Stimulated activated CD4-positive, alpha-beta T cell treated with anti-CD3 and anti-CD28 coated beads, Interleukin-4, amount 100 ng/mL, for 24 hours (primary cell): ENCODE results near the gene TNFAIP8L2.
A peak's percentile ranks its signal among the peaks of the same experiment; 100 is the strongest.

ENCODE experiments used
- DNase-seq: peaks from one replicate; pipeline ENCODE4 v3.0.0-alpha.2; 2020

TNFAIP8L2 gene

GRCh38 chr1:151156515-151156819 is at the start of gene TNFAIP8L2:
Gene TNFAIP8L2, plus strand, starts transcription at chr1:151156649. Its CDS starts 2,049 bp downstream, at chr1:151158698.
- peak; percentile 81 for DNase-seq

- DNase-seq = no peak
Observed at GRCh38 chr1:151106894-151107293, 49.6 kb upstream of the TNFAIP8L2 start.

- DNase-seq = no peak
Observed at GRCh38 chr1:151108331-151108730, 48.1 kb upstream of the TNFAIP8L2 start.

GRCh38 chr1:151113877-151114276 is 42.6 kb upstream of the TNFAIP8L2 start:
- DNase-seq = no peak

- DNase-seq = no peak
Observed at GRCh38 chr1:151124763-151125403, 31.6 kb upstream of the TNFAIP8L2 start.

GRCh38 chr1:151128800-151129199 is 27.6 kb upstream of the TNFAIP8L2 start:
- no peak for DNase-seq

- DNase-seq = peak; percentile 88
Observed at GRCh38 chr1:151130987-151131586, 25.4 kb upstream of the TNFAIP8L2 start.

GRCh38 chr1:151131701-151132334 is 24.6 kb upstream of the TNFAIP8L2 start:
- DNase-seq = no peak

- no peak for DNase-seq
Observed at GRCh38 chr1:151132335-151133017, 24.0 kb upstream of the TNFAIP8L2 start.

GRCh38 chr1:151133018-151133806 is 23.2 kb upstream of the TNFAIP8L2 start:
- no peak for DNase-seq

- no peak for DNase-seq
Observed at GRCh38 chr1:151134396-151134795, 22.1 kb upstream of the TNFAIP8L2 start.

- no peak for DNase-seq
Observed at GRCh38 chr1:151134991-151135390, 21.5 kb upstream of the TNFAIP8L2 start.

GRCh38 chr1:151135433-151136385 is 20.7 kb upstream of the TNFAIP8L2 start:
- DNase-seq = no peak

GRCh38 chr1:151137789-151138188 is 18.7 kb upstream of the TNFAIP8L2 start:
- no peak for DNase-seq

GRCh38 chr1:151142411-151143056 is 13.9 kb upstream of the TNFAIP8L2 start:
- DNase-seq = no peak

GRCh38 chr1:151143057-151143435 is 13.4 kb upstream of the TNFAIP8L2 start:
- no peak for DNase-seq

GRCh38 chr1:151143986-151144385 is 12.5 kb upstream of the TNFAIP8L2 start:
- no peak for DNase-seq

- no peak for DNase-seq
Observed at GRCh38 chr1:151144474-151145303, 11.8 kb upstream of the TNFAIP8L2 start.

- peak; percentile 25 for DNase-seq
Observed at GRCh38 chr1:151145304-151146071, 11.0 kb upstream of the TNFAIP8L2 start.

- DNase-seq = no peak
Observed at GRCh38 chr1:151146072-151146411, 10.4 kb upstream of the TNFAIP8L2 start.
